Body of pancreas (tissue), 4 donors: ENCODE results near the gene TEX35. TPM values are rescaled to one million over a fixed set of nuclear protein-coding genes. Genes with fewer than 3 reads are reported as not detected.

Experiments used
- ATAC-seq: fragments of 150-250 bp; one replicate; pipeline ENCODE4 v1.9.1; 2016
- DNase-seq, 4 donors: peaks; one replicate each; pipeline ENCODE4 v3.0.0-alpha.2; 2019
- H3K27ac ChIP-seq, 4 donors: fragments of 200-600 bp; sonication (generic); 1 replicate in 3 of 4; 2 replicates in 1 of 4; pipeline versions ENCODE4 v1.5.1 to v1.6.1; 2016 to 2019; ENCODE audit warnings: mild to moderate bottlenecking in 1 of 4, mixed read lengths in 1 of 4, moderate library complexity in 1 of 4
- H3K27me3 ChIP-seq, 2 donors: fragments of 200-600 bp; sonication (generic); one replicate each; pipeline ENCODE4 v1.6.0; 2016; ENCODE audit warnings: mild to moderate bottlenecking in 1 of 2
- H3K36me3 ChIP-seq, 2 donors: fragments of 200-600 bp; sonication (generic); replicated peaks in 1 of 2; 2 replicates each; pipeline ENCODE4 v1.5.1; 2016; ENCODE audit warnings: low read depth in 2 of 2; ENCODE audit not compliant: insufficient read depth in 1 of 2
- H3K4me1 ChIP-seq: fragments of 200-600 bp; sonication (generic); one replicate; pipeline ENCODE4 v1.6.0; 2016
- H3K4me3 ChIP-seq, 2 donors: fragments of 200-600 bp; sonication (generic); 1 replicate in 1 of 2; 2 replicates in 1 of 2; pipeline ENCODE4 v1.5.1; 2016 to 2019
- H3K9me3 ChIP-seq, 3 donors: fragments of 200-600 bp; sonication (generic); 1 replicate in 2 of 3; 2 replicates in 1 of 3; pipeline ENCODE4 v1.5.1; 2016
- CTCF ChIP-seq, 7 experiments: fragments of 450-650 bp in 4 of 7; fragments of 200-600 bp in 3 of 7; sonication (generic) in 3 of 7; IDR thresholded peaks; one replicate each; pipeline ENCODE4 v1.5.1; 2016 to 2019; ENCODE audit warnings: antibody characterized with exemption in 7 of 7
- POLR2A ChIP-seq, 3 donors: fragments of 450-650 bp; IDR thresholded peaks; one replicate each; pipeline ENCODE4 v1.6.1; 2016; ENCODE audit warnings: antibody characterized with exemption in 3 of 3, mild to moderate bottlenecking in 2 of 3
- WGBS, 2 donors: methylation state at CpG; one replicate each; pipeline ENCODE4 v1.1.5; 2017; 5-methylcytosine and 5-hydroxymethylcytosine counted together
- intact Hi-C: fragments of 100-400 bp; cut with DNase I; formaldehyde crosslinking; loops from one replicate; pipeline ENCODE4 v1.15.1; 2023
- total RNA-seq, 2 donors: library from RNA; depleted of rRNA; stranded (reverse); fragments of >200 nt; gene quantifications; one replicate each; pipeline ENCODE4 v1.1.0, GENCODE V29; 2016

TEX35 gene
- total RNA-seq, 2 donors from 2014 or later, result not detected

GRCh38 chr1:178484698-178485225, 28.1 kb upstream of the TEX35 start:
- no peaks in the 10 kb centered on the region for H3K9me3 ChIP-seq
- H3K27ac ChIP-seq, result no peak overlapping the region
- H3K36me3 ChIP-seq, result no peaks in the 10 kb centered on the region
- H3K27me3 ChIP-seq, result no peaks in the 10 kb centered on the region
- intact Hi-C loops, result no loop called here
- DNase-seq (no peak), ATAC-seq (no peak)
- H3K4me1 ChIP-seq, result no peaks in the 10 kb centered on the region
- no peak overlapping the region for H3K4me3 ChIP-seq
- 49 to 54% methylated on average over 3 of the region's 3 CpGs for WGBS, 2 donors
- TF ChIP-seq POLR2A (IDR thresholded peaks at IDR 0.05) (no peak), CTCF (IDR thresholded peaks at IDR 0.05) (no peak)

- no peaks in the 10 kb centered on the region for H3K4me1 ChIP-seq
- no peaks in the 10 kb centered on the region for H3K9me3 ChIP-seq
- no peaks in the 10 kb centered on the region for H3K27me3 ChIP-seq
- no peak overlapping the region for H3K27ac ChIP-seq
- no peak for TF ChIP-seq POLR2A (IDR thresholded peaks at IDR 0.05)
- TF ChIP-seq CTCF (IDR thresholded peaks at IDR 0.05), result no peak
- no peaks in the 10 kb centered on the region for H3K36me3 ChIP-seq
- no peak for DNase-seq
- ATAC-seq, result no peak
- H3K4me3 ChIP-seq, result no peak overlapping the region
- intact Hi-C loops, result no loop called here
- 41 to 68% methylated on average over 3 of the region's 3 CpGs for WGBS, 2 donors
These were observed 27.3 kb upstream of the TEX35 start for GRCh38 chr1:178485541-178485981.

GRCh38 chr1:178486100-178487069, 26.5 kb upstream of the TEX35 start:
- no peak for DNase-seq
- no peak overlapping the region for H3K27ac ChIP-seq
- 37 to 96% methylated on average over 5 to 54 of the region's 54 CpGs for WGBS, 2 donors
- H3K36me3 ChIP-seq, result no peaks in the 10 kb centered on the region
- ATAC-seq, result no peak
- intact Hi-C loops, result no loop called here
- H3K4me1 ChIP-seq, result no peaks in the 10 kb centered on the region
- no peak for TF ChIP-seq POLR2A (IDR thresholded peaks at IDR 0.05)
- TF ChIP-seq CTCF (IDR thresholded peaks at IDR 0.05), result no peak
- H3K4me3 ChIP-seq, result no peak overlapping the region
- H3K27me3 ChIP-seq, result no peaks in the 10 kb centered on the region
- no peaks in the 10 kb centered on the region for H3K9me3 ChIP-seq

GRCh38 chr1:178487070-178487615, 25.8 kb upstream of the TEX35 start:
- intact Hi-C loops, result no loop called here
- Histone ChIP-seq H3K27me3 (no peaks in the 10 kb centered on the region), H3K27ac (no peak overlapping the region), H3K9me3 (no peaks in the 10 kb centered on the region), H3K36me3 (no peaks in the 10 kb centered on the region), H3K4me3 (no peak overlapping the region), H3K4me1 (no peaks in the 10 kb centered on the region)
- no peak for ATAC-seq
- no peak for DNase-seq
- TF ChIP-seq POLR2A (IDR thresholded peaks at IDR 0.05) (no peak), CTCF (IDR thresholded peaks at IDR 0.05) (no peak)
- WGBS, 2 donors, result 45 to 60% methylated on average over 12 to 20 of the region's 20 CpGs
